Breast epithelium (tissue), 4 donors: ENCODE measurements around the gene KCNE3. TPM values are rescaled to one million over a fixed set of nuclear protein-coding genes. Genes with fewer than 3 reads are reported as not detected.
A peak's percentile ranks its signal among the peaks of the same experiment; 100 is the strongest.

Experiments
- DNase-seq, 2 donors: peaks; one replicate each; pipeline ENCODE4 v3.0.0-alpha.2; 2019; ENCODE audit warnings: low spot score in 2 of 2
- H3K27ac ChIP-seq, 2 donors: fragments of 200-600 bp; sonication (generic) in 1 of 2; one replicate each; pipeline ENCODE4 v1.5.1; 2016 to 2019; ENCODE audit warnings: mild to moderate bottlenecking in 1 of 2
- H3K27me3 ChIP-seq, 2 donors: fragments of 200-600 bp; sonication (generic) in 1 of 2; one replicate each; pipeline versions ENCODE4 v1.5.1 to v1.6.0; 2017 to 2019; ENCODE audit warnings: control low read depth in 1 of 2, mild to moderate bottlenecking in 1 of 2
- H3K36me3 ChIP-seq: fragments of 200-600 bp; one replicate; pipeline ENCODE4 v1.5.1; 2019
- H3K4me1 ChIP-seq, 2 donors: fragments of 200-600 bp; sonication (generic); one replicate each; pipeline ENCODE4 v1.5.1; 2016 to 2019; ENCODE audit warnings: control low read depth in 1 of 2
- H3K4me3 ChIP-seq, 3 donors: fragments of 200-600 bp; sonication (generic); 1 replicate in 2 of 3; 2 replicates in 1 of 3; pipeline ENCODE4 v1.5.1; 2016 to 2019; ENCODE audit warnings: mild to moderate bottlenecking in 3 of 3, moderate library complexity in 2 of 3
- H3K9me3 ChIP-seq, 2 donors: fragments of 200-600 bp; sonication (generic) in 1 of 2; one replicate each; pipeline ENCODE4 v1.5.1; 2016 to 2019; ENCODE audit warnings: control low read depth in 1 of 2
- CTCF ChIP-seq, 3 donors: fragments of 450-650 bp; IDR thresholded peaks; one replicate each; pipeline ENCODE4 v1.5.1; 2016 to 2017; ENCODE audit warnings: antibody characterized with exemption in 3 of 3, mild to moderate bottlenecking in 3 of 3, moderate library complexity in 3 of 3
- POLR2A ChIP-seq: fragments of 450-650 bp; IDR thresholded peaks from one replicate; pipeline ENCODE4 v1.6.1; 2016; ENCODE audit warnings: antibody characterized with exemption, mild to moderate bottlenecking, moderate library complexity
- POLR2AphosphoS5 ChIP-seq, 3 donors: sonication (generic); formaldehyde crosslinking; IDR thresholded peaks; one replicate each; pipeline ENCODE4 v1.6.1; 2017; ENCODE audit warnings: antibody characterized with exemption in 3 of 3
- intact Hi-C: fragments of 100-400 bp; cut with DNase I; formaldehyde crosslinking; loops from one replicate; pipeline ENCODE4 v1.15.1; 2023; ENCODE audit warnings: low total_unique reads
- total RNA-seq, 3 donors: library from RNA; depleted of rRNA; stranded (reverse); fragments of >200 nt; gene quantifications; one replicate each; pipeline ENCODE4 v1.1.0, GENCODE V29; 2016

KCNE3 gene
- total RNA-seq, 3 donors from 2014 or later, result 3.6 to 15.8 (median 4.7) TPM

- H3K9me3 ChIP-seq, result no peaks in the 10 kb centered on the region
- DNase-seq, result no peak
- intact Hi-C loops, result no loop called here
- H3K4me1 ChIP-seq, result no peaks in the 10 kb centered on the region
- no peaks in the 10 kb centered on the region for H3K36me3 ChIP-seq
- no peak overlapping the region for H3K4me3 ChIP-seq
- no peaks in the 10 kb centered on the region for H3K27me3 ChIP-seq
- H3K27ac ChIP-seq, result no peak overlapping the region
- no peak for TF ChIP-seq POLR2AphosphoS5 (IDR thresholded peaks at IDR 0.05)
These were observed 11.8 kb upstream of the KCNE3 start for GRCh38 chr11:74478877-74479731.

- Histone ChIP-seq H3K9me3 (no peaks in the 10 kb centered on the region), H3K4me3 (no peak overlapping the region), H3K4me1 (no peaks in the 10 kb centered on the region), H3K36me3 (no peaks in the 10 kb centered on the region), H3K27me3 (no peaks in the 10 kb centered on the region), H3K27ac (no peak overlapping the region)
- intact Hi-C loops, result no loop called here
- no peak for TF ChIP-seq POLR2AphosphoS5 (IDR thresholded peaks at IDR 0.05)
- TF ChIP-seq POLR2A, result no peak
- TF ChIP-seq CTCF (IDR thresholded peaks at IDR 0.05), result no peak
- DNase-seq, result no peak
These were observed 9.2 kb upstream of the KCNE3 start for GRCh38 chr11:74476536-74476935.

GRCh38 chr11:74474316-74474715 is 7.0 kb upstream of the KCNE3 start:
- H3K4me3 ChIP-seq, result no peak overlapping the region
- no peak overlapping the region for H3K27ac ChIP-seq
- intact Hi-C loops, result no loop called here
- H3K27me3 ChIP-seq, result no peaks in the 10 kb centered on the region
- no peaks in the 10 kb centered on the region for H3K9me3 ChIP-seq
- no peaks in the 10 kb centered on the region for H3K4me1 ChIP-seq
- TF ChIP-seq POLR2A (no peak), POLR2AphosphoS5 (IDR thresholded peaks at IDR 0.05) (peak in 1 of 3 donors; percentile 38), CTCF (IDR thresholded peaks at IDR 0.05) (no peak)
- DNase-seq, result no peak
- no peaks in the 10 kb centered on the region for H3K36me3 ChIP-seq

- Histone ChIP-seq H3K4me3 (no peak overlapping the region), H3K4me1 (no peaks in the 10 kb centered on the region), H3K27me3 (no peaks in the 10 kb centered on the region), H3K27ac (no peak overlapping the region), H3K36me3 (no peaks in the 10 kb centered on the region), H3K9me3 (no peaks in the 10 kb centered on the region)
- no peak for TF ChIP-seq POLR2A
- TF ChIP-seq CTCF (IDR thresholded peaks at IDR 0.05), result no peak
- no peak for TF ChIP-seq POLR2AphosphoS5 (IDR thresholded peaks at IDR 0.05)
- intact Hi-C loops, result no loop called here
- DNase-seq, result no peak
These were observed 6.2 kb upstream of the KCNE3 start for GRCh38 chr11:74473382-74474173.

- DNase-seq, result no peak
- no peak for TF ChIP-seq POLR2AphosphoS5 (IDR thresholded peaks at IDR 0.05)
- TF ChIP-seq POLR2A, result no peak
- no peak for TF ChIP-seq CTCF (IDR thresholded peaks at IDR 0.05)
- Histone ChIP-seq H3K27me3 (no peaks in the 10 kb centered on the region), H3K36me3 (no peaks in the 10 kb centered on the region), H3K4me1 (no peaks in the 10 kb centered on the region), H3K27ac (no peak overlapping the region), H3K9me3 (no peaks in the 10 kb centered on the region), H3K4me3 (no peak overlapping the region)
- intact Hi-C loops, result no loop called here
These were observed 4.5 kb upstream of the KCNE3 start for GRCh38 chr11:74471668-74472429.
